ENCODE measurements around the gene CRKL.
"Not testable (repeated sequence)": the region's sequence is repeated elsewhere in the genome, so short reads cannot be mapped to it uniquely, and the experiment has no call there.

The CRKL gene

GRCh38 chr22:20970939-20971657 lies 53.9 kb downstream of the CRKL start:
- TF ChIP-seq CTCF (IDR thresholded peaks at IDR 0.05; ENCODE audit: borderline replicate concordance, control extremely low read depth, extremely low read depth, insufficient read depth, missing control alignments): no peak
- DNase-seq (ENCODE audit: low spot score): no peak
- in situ Hi-C loops (cut with MboI; ENCODE audit: low sequenced_read_pairs, unreplicated experiment): no loop called here

- in situ Hi-C loops (cut with MboI; ENCODE audit: low sequenced_read_pairs, unreplicated experiment); DNase-seq (ENCODE audit: low spot score): not testable (repeated sequence)
Observed at GRCh38 chr22:20972014-20972694, 54.9 kb downstream of the CRKL start.

DNA sequence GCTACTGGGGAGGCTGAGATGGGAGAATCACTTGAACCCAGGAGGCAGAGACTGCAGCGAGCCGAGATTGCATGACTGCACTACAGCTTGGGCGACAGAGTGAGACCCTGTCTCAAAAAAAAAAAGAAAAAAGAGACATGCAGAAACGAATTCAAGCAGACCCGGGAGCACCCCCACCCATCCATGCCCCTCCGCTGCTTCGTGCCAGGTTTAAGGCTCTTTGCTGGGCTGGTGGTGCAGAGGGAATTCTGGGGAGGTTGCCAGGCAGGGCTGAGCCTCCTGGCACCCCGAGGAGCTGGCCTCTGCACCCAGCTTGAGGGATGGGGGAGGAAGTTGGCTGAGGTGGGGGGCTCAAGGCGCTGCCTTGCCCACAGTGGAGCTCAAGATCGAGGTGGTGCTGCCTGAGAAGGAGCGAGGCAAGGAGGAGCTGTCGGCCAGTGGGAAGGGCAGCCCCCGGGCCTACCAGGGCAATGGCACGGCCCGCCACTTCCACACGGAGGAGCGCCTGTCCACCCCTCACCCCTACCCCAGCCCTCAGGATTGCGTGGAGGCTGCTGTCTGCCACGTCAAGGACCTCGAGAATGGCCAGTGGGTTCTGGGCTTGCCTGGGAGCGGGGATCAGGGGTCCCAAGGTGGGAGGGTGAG lies 55.8 kb downstream of the CRKL start:
- in situ Hi-C loops (cut with MboI; ENCODE audit: low sequenced_read_pairs, unreplicated experiment): no loop called here
- DNase-seq (ENCODE audit: low spot score): no peak
- no peak for TF ChIP-seq CTCF (IDR thresholded peaks at IDR 0.05; ENCODE audit: borderline replicate concordance, control extremely low read depth, extremely low read depth, insufficient read depth, missing control alignments)

DNA sequence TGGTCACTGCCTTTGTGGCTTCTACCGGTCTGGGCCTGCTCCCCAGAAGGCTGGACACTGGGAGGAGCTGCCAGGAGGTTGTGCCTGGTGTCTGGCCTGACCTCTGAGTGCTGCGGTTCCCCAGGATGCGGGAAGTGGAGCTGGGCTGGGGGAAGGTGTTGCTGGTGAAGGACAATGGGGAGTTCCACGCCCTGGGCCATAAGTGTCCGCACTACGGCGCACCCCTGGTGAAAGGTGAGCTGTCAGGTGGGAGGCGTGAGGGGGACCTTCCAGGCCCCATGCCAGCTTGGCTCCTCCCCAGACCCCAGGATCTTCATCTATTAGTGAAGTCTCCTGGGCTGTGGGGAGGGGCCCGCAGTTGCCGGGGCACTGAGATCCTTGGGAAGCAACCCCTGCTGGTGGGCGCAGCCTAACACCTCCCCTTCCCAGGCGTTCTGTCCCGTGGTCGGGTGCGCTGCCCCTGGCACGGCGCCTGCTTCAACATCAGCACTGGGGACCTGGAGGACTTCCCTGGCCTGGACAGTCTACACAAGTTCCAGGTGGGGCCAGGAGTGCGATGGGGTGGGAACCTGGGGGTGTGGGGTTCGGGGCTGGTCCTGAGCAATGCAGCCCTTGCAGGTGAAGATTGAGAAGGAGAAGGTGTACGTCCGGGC lies 56.6 kb downstream of the CRKL start:
- no peak for TF ChIP-seq CTCF (IDR thresholded peaks at IDR 0.05; ENCODE audit: borderline replicate concordance, control extremely low read depth, extremely low read depth, insufficient read depth, missing control alignments)
- in situ Hi-C loops (cut with MboI; ENCODE audit: low sequenced_read_pairs, unreplicated experiment): no loop called here
- no peak for DNase-seq (ENCODE audit: low spot score)

DNA sequence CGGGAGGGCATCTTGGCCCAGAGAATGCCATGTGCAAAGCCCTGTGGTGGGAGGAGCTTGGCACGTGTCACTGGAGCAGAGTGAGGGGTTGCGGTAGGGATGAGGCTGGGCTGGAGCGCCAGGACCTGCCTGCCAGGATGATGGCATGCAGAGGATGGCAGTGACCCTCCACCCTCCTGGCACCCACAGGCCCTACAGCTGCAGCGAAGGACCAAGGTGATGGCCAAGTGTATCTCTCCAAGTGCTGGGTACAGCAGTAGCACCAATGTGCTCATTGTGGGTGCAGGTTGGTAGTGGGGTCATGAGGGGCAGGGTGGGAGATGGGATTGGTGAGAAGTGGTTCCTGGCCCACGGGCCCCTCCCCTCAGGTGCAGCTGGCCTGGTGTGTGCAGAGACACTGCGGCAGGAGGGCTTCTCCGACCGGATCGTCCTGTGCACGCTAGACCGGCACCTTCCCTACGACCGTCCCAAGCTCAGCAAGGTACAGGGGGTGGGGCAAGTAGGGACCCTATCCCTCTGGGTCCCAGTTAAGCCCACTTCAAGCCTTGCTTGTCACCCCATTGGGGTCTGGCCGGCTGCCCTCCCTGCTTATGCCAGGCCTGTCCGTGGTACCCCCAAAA lies 57.2 kb downstream of the CRKL start:
- in situ Hi-C loops (cut with MboI; ENCODE audit: low sequenced_read_pairs, unreplicated experiment): no loop called here
- no peak for DNase-seq (ENCODE audit: low spot score)
- no peak for TF ChIP-seq CTCF (IDR thresholded peaks at IDR 0.05; ENCODE audit: borderline replicate concordance, control extremely low read depth, extremely low read depth, insufficient read depth, missing control alignments)

DNA sequence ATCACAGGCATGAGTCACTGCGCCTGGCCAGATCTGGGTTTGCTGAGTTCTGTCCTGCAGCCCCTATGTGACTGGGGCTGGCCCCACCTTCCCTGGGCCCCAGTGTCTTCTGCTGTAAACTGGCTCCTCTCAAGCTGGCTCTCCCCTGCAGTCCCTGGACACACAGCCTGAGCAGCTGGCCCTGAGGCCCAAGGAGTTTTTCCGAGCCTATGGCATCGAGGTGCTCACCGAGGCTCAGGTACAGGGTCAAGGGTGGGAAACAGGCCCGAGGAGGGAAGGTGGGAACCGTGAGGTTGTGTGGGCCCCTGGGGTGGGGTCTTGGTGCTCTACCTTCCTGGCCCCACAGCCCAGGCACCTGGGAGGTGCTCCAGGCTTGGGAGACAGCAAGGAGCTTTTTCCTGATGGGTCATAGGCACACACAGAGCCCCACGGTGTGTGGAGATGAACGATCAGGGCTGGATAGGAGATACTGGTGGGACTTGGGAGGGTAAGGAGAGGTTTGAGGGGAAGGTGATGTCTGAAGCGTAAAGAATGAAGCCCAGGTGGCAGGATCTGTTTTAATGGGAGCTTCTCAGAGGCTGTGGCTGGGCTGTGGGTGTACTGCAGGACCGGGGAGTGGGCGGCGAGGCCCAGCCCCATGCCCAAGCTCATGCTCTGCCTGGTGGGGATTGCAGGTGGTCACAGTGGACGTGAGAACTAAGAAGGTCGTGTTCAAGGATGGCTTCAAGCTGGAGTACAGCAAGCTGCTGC lies 58.5 kb downstream of the CRKL start:
- DNase-seq (ENCODE audit: low spot score): no peak
- no peak for TF ChIP-seq CTCF (IDR thresholded peaks at IDR 0.05; ENCODE audit: borderline replicate concordance, control extremely low read depth, extremely low read depth, insufficient read depth, missing control alignments)
- in situ Hi-C loops (cut with MboI; ENCODE audit: low sequenced_read_pairs, unreplicated experiment): no loop called here
